Tibial nerve (tissue), 3 donors: ENCODE results near the gene ERC2.

ENCODE experiments used
- CTCF ChIP-seq, 5 experiments: fragments of 200-600 bp in 3 of 5; fragments of 450-650 bp in 2 of 5; sonication (generic) in 3 of 5; IDR thresholded peaks; one replicate each; pipeline ENCODE4 v1.5.1; 2016 to 2019; ENCODE audit warnings: antibody characterized with exemption in 5 of 5, mild to moderate bottlenecking in 3 of 5, moderate library complexity in 2 of 5
- POLR2A ChIP-seq, 2 donors: fragments of 450-650 bp; IDR thresholded peaks; one replicate each; pipeline ENCODE4 v1.6.1; 2017; ENCODE audit warnings: antibody characterized with exemption in 2 of 2, mild to moderate bottlenecking in 2 of 2, moderate library complexity in 2 of 2

- TF ChIP-seq CTCF (IDR thresholded peaks at IDR 0.05) (no peak), POLR2A (IDR thresholded peaks at IDR 0.05) (no peak)
Measured at GRCh38 chr3:55816794-55817576, 651.3 kb downstream of the ERC2 start.
